OCI-M2 (cell line): ENCODE results near the gene ANKRD49.

ENCODE experiments used
- DNase-seq: peaks from one replicate; lab custom pipeline; 2025; ENCODE audit not compliant: unreplicated experiment; lab: John Stamatoyannopoulos, UW

ANKRD49 gene

GRCh38 chr11:94493281-94494125 lies at the start of gene ANKRD49, which contains the start of gene MRE11:
TSS of gene ANKRD49 (plus strand) at chr11:94493984. CDS start at chr11:94496694, 2,710 bp downstream.
TSS of gene MRE11 (minus strand) at chr11:94493844. CDS start at chr11:94492801, 1,043 bp downstream.
- DNase-seq, result peak; percentile 75

GRCh38 chr11:94445641-94446040 lies 48.1 kb upstream of the ANKRD49 start:
- DNase-seq, result no peak

- no peak for DNase-seq
Observed at GRCh38 chr11:94447149-94447548, 46.6 kb upstream of the ANKRD49 start.

GRCh38 chr11:94449029-94449428 lies 44.8 kb upstream of the ANKRD49 start:
- DNase-seq, result no peak

GRCh38 chr11:94449437-94449836 lies 44.3 kb upstream of the ANKRD49 start:
- DNase-seq, result no peak

- no peak for DNase-seq
Observed at GRCh38 chr11:94450048-94450447, 43.7 kb upstream of the ANKRD49 start.

GRCh38 chr11:94452988-94453387 lies 40.8 kb upstream of the ANKRD49 start:
- no peak for DNase-seq

GRCh38 chr11:94454301-94454700 lies 39.5 kb upstream of the ANKRD49 start:
- no peak for DNase-seq

- DNase-seq, result no peak
Observed at GRCh38 chr11:94455861-94456260, 37.9 kb upstream of the ANKRD49 start.

GRCh38 chr11:94457118-94458029 lies 36.4 kb upstream of the ANKRD49 start:
- no peak for DNase-seq

GRCh38 chr11:94459576-94459975 lies 34.2 kb upstream of the ANKRD49 start:
- no peak for DNase-seq

GRCh38 chr11:94469416-94469815 lies 24.4 kb upstream of the ANKRD49 start:
- DNase-seq, result no peak

- no peak for DNase-seq
Observed at GRCh38 chr11:94472916-94473799, 20.6 kb upstream of the ANKRD49 start.

GRCh38 chr11:94477624-94478023 lies 16.2 kb upstream of the ANKRD49 start:
- no peak for DNase-seq

- DNase-seq, result no peak
Observed at GRCh38 chr11:94481342-94481741, 12.4 kb upstream of the ANKRD49 start.

GRCh38 chr11:94486068-94486467 lies 7.7 kb upstream of the ANKRD49 start:
- DNase-seq, result no peak

- no peak for DNase-seq
Observed at GRCh38 chr11:94494126-94494680, 419 bp downstream of the ANKRD49 start.

- DNase-seq, result no peak
Observed at GRCh38 chr11:94500181-94500580, 6.4 kb downstream of the ANKRD49 start.

- DNase-seq, result no peak
Observed at GRCh38 chr11:94501522-94501921, 7.7 kb downstream of the ANKRD49 start.

GRCh38 chr11:94504689-94505293 lies 11.0 kb downstream of the ANKRD49 start:
- no peak for DNase-seq
